Activated naive CD8-positive, alpha-beta T cell (primary cell): ENCODE results near the gene GCSAM.
A peak's percentile ranks its signal among the peaks of the same experiment; 100 is the strongest.

Source experiments
- H3K27ac Mint-ChIP-seq: one replicate; pipeline ENCODE4 v1.8.0; 2021; ENCODE audit warnings: mixed read lengths
- H3K27me3 Mint-ChIP-seq: one replicate; pipeline ENCODE4 v1.8.0; 2021; ENCODE audit warnings: mixed read lengths
- H3K36me3 Mint-ChIP-seq: one replicate; pipeline ENCODE4 v1.8.0; 2021; ENCODE audit warnings: mixed read lengths
- H3K4me1 Mint-ChIP-seq: one replicate; pipeline ENCODE4 v1.8.0; 2021; ENCODE audit warnings: low read depth, mixed read lengths
- H3K4me3 Mint-ChIP-seq: one replicate; pipeline ENCODE4 v1.8.0; 2021; ENCODE audit warnings: mild to moderate bottlenecking, mixed read lengths
- H3K9me3 Mint-ChIP-seq: one replicate; pipeline ENCODE4 v1.8.0; 2021; ENCODE audit warnings: low read depth, mixed read lengths

GCSAM gene

GRCh38 chr3:112096176-112096575, 36.9 kb downstream of the GCSAM start:
- no peak overlapping the region for H3K4me3 Mint-ChIP-seq
- peaks cover 4% of the 10 kb centered on the region for H3K36me3 Mint-ChIP-seq
- no peak overlapping the region for H3K27ac Mint-ChIP-seq
- H3K27me3 Mint-ChIP-seq, result peaks cover under 1% of the 10 kb centered on the region
- H3K9me3 Mint-ChIP-seq, result peaks cover 4% of the 10 kb centered on the region
- peaks cover 17% of the 10 kb centered on the region for H3K4me1 Mint-ChIP-seq

- no peak overlapping the region for H3K27ac Mint-ChIP-seq
- H3K4me3 Mint-ChIP-seq, result no peak overlapping the region
These were observed 37.3 kb downstream of the GCSAM start for GRCh38 chr3:112095731-112096130.

GRCh38 chr3:112093180-112093522, 39.9 kb downstream of the GCSAM start:
- Mint-ChIP-seq H3K27me3 (peaks cover 6% of the 10 kb centered on the region), H3K4me3 (no peak overlapping the region), H3K4me1 (peaks cover 17% of the 10 kb centered on the region), H3K36me3 (peaks cover 1% of the 10 kb centered on the region), H3K27ac (no peak overlapping the region), H3K9me3 (no peaks in the 10 kb centered on the region)

More at GRCh38 chr3:112095731-112096130, 37.3 kb downstream of the GCSAM start:
- peaks cover 2% of the 10 kb centered on the region for H3K27me3 Mint-ChIP-seq
- H3K4me1 Mint-ChIP-seq, result peaks cover 17% of the 10 kb centered on the region
- peaks cover 4% of the 10 kb centered on the region for H3K36me3 Mint-ChIP-seq
- H3K9me3 Mint-ChIP-seq, result peaks cover 4% of the 10 kb centered on the region

DNA sequence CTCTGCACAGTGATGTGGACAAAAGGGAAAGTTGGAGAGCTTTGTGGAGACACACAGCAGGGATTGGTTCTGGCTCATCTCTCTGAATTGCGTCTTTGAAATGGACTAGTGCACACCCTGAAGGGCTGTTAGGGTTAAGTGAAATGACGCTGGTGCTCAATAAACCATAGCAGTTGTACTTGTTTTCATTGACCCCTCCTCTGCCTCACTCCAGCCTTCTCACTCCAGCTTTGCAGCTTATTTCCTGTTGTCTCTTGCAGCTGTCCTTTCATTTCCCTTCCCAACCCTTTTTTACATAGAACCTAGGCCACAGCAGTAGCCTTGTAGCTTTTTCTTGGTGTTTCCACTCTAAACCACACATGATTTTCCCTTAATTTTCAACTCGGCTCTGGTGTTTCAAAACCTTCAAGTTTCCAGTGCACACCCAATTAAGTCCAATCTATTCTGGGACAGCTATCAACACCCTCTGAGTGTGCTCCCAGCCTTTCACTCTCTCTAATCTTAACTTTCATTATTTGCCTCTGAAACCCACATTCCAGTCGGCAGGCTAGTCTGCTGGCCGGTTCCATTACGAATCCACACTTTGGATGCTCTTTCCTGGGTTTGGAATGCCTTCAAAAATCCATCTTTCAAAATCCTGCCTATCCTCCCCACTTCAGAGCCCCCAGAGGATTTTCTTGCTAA, 40.4 kb downstream of the GCSAM start:
- H3K4me1 Mint-ChIP-seq, result peaks cover 16% of the 10 kb centered on the region
- H3K4me3 Mint-ChIP-seq, result no peak overlapping the region
- peaks cover 6% of the 10 kb centered on the region for H3K27me3 Mint-ChIP-seq
- H3K9me3 Mint-ChIP-seq, result no peaks in the 10 kb centered on the region
- H3K36me3 Mint-ChIP-seq, result peaks cover 5% of the 10 kb centered on the region
- no peak overlapping the region for H3K27ac Mint-ChIP-seq

- Mint-ChIP-seq H3K4me3 (no peak overlapping the region), H3K9me3 (no peaks in the 10 kb centered on the region), H3K27ac (no peak overlapping the region), H3K4me1 (peaks cover 23% of the 10 kb centered on the region), H3K27me3 (peaks cover 9% of the 10 kb centered on the region), H3K36me3 (peaks cover 5% of the 10 kb centered on the region)
These were observed 42.0 kb downstream of the GCSAM start for GRCh38 chr3:112090887-112091586.

DNA sequence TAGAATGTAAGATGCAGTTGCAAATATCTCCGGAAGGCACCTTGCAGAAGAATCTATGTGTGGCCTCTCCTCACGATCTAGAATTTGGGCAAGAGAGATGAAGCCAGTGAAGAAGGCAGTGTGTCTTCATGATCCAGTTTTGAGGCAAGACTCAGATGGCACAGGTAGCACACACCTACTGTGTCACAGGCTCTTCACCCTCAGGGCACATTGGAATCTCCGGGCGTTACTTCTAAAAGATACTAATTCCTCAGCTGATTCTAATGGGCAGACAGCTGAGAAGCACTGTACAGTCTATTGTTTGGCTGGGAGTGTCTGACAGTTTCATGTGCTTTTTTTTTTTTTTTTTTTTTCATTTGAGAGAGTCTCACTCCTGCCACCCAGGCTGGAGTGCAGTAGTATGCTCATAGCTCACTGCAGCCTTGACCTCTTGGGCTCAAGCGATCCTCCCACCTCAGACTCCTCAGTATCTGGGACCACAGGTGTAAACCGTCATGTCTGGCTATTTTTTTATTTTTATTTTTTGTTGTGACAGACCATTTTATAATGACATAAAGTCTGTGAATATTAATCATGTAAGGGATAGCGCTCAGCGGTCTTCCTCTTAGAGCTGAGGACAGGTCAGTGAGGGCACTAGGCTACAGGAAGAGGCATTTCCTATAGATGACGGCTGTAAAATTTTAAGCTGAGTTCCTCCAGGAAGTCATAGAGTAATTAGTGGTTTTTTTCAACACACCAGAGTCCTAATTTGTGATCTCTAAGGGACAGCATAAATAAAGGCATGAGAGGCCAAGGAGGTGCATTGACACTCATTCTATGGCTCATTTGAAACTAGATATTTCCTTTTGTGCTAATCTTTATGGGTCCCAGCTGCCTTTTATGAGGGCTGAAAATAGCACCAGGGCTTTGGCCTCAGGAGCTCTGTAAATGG, 42.8 kb downstream of the GCSAM start:
- Mint-ChIP-seq H3K4me1 (peaks cover 23% of the 10 kb centered on the region), H3K27me3 (peaks cover 9% of the 10 kb centered on the region), H3K4me3 (no peak overlapping the region), H3K9me3 (no peaks in the 10 kb centered on the region), H3K27ac (no peak overlapping the region), H3K36me3 (peaks cover 5% of the 10 kb centered on the region)

GRCh38 chr3:112088944-112089343, 44.1 kb downstream of the GCSAM start:
- Mint-ChIP-seq H3K4me1 (peaks cover 24% of the 10 kb centered on the region), H3K27ac (no peak overlapping the region)

GRCh38 chr3:112087746-112088145, 45.3 kb downstream of the GCSAM start:
- peaks cover 5% of the 10 kb centered on the region for H3K36me3 Mint-ChIP-seq
- H3K27me3 Mint-ChIP-seq, result peaks cover 9% of the 10 kb centered on the region
- no peaks in the 10 kb centered on the region for H3K9me3 Mint-ChIP-seq
- peaks cover 19% of the 10 kb centered on the region for H3K4me1 Mint-ChIP-seq
- H3K4me3 Mint-ChIP-seq, result peak overlapping the region; percentile 79
- no peak overlapping the region for H3K27ac Mint-ChIP-seq

More at GRCh38 chr3:112088944-112089343, 44.1 kb downstream of the GCSAM start:
- Mint-ChIP-seq H3K36me3 (peaks cover 5% of the 10 kb centered on the region), H3K4me3 (no peak overlapping the region), H3K9me3 (no peaks in the 10 kb centered on the region), H3K27me3 (peaks cover 9% of the 10 kb centered on the region)

DNA sequence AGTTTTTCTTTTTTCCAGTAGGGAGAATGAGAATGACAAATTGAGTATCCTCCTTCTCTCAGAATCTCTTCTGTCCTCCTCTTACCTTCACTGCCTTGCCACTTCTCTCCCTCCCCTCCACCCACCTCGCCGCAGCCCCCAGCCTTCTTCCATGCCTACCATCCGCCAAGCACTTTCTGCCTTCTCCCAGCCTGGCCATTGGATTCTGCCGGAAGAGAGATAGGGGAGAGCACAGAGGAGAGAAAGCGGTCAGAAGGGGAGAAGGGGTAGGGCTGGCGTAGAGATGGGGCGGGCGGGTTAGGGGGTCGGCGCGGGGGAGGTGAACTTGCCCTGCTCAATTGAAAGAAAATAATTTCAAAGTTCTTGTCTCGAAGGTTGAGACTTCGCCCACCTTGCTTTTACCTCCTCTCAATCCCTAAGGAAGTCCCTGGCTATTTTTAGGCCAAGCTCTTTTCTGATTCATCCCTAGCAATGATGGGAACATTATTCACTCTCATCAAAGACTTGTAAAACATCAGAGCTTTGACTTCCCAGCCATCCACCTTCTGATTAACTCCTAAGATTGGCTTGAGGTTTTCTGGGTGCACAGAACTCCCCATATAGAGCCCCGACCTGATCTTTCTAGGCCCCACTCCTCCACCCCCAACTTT, 46.0 kb downstream of the GCSAM start:
- Mint-ChIP-seq H3K27ac (no peak overlapping the region), H3K4me3 (peak overlapping the region; percentile 79), H3K27me3 (peaks cover 9% of the 10 kb centered on the region), H3K4me1 (peaks cover 14% of the 10 kb centered on the region), H3K9me3 (no peaks in the 10 kb centered on the region), H3K36me3 (peaks cover 5% of the 10 kb centered on the region)

- peaks cover 9% of the 10 kb centered on the region for H3K27me3 Mint-ChIP-seq
- no peaks in the 10 kb centered on the region for H3K9me3 Mint-ChIP-seq
- peak within 1 kb of the TSS; percentile 59 for H3K27ac Mint-ChIP-seq
- H3K4me1 Mint-ChIP-seq, result peaks cover 14% of the 10 kb centered on the region
- peak within 1 kb of the TSS; percentile 79 for H3K4me3 Mint-ChIP-seq
- peaks cover 5% of the 10 kb centered on the region for H3K36me3 Mint-ChIP-seq
These were observed 46.8 kb downstream of the GCSAM start, which contains the start of gene C3orf52 for GRCh38 chr3:112086076-112086854. TSS of gene C3orf52 (plus strand) at chr3:112086389. CDS start at chr3:112086408, 19 bp downstream.

DNA sequence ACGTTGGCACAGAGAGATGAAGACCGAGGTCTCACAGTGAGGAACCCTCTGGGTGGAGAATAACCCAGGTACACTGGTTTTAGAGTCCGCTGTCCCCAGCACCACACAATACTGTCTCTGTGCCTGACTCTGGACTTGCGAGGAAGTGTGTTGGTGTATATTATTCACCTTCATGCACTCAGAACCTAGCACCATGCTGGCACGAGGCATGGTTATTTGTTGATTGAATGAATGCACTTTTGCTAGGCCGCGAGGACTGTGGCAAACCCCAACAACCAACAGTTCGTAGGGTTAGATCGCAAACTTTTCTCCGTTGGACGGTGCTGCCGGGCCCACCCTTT, 47.3 kb downstream of the GCSAM start:
- Mint-ChIP-seq H3K4me1 (peaks cover 14% of the 10 kb centered on the region), H3K27ac (no peak overlapping the region), H3K27me3 (peaks cover 7% of the 10 kb centered on the region), H3K4me3 (peak overlapping the region; percentile 79), H3K36me3 (peaks cover 5% of the 10 kb centered on the region), H3K9me3 (no peaks in the 10 kb centered on the region)

- Mint-ChIP-seq H3K27me3 (peaks cover 7% of the 10 kb centered on the region), H3K9me3 (no peaks in the 10 kb centered on the region), H3K27ac (no peak overlapping the region), H3K4me3 (peak overlapping the region; percentile 79), H3K36me3 (peaks cover 5% of the 10 kb centered on the region), H3K4me1 (peaks cover 14% of the 10 kb centered on the region)
These were observed 47.9 kb downstream of the GCSAM start for GRCh38 chr3:112084980-112085705.

DNA sequence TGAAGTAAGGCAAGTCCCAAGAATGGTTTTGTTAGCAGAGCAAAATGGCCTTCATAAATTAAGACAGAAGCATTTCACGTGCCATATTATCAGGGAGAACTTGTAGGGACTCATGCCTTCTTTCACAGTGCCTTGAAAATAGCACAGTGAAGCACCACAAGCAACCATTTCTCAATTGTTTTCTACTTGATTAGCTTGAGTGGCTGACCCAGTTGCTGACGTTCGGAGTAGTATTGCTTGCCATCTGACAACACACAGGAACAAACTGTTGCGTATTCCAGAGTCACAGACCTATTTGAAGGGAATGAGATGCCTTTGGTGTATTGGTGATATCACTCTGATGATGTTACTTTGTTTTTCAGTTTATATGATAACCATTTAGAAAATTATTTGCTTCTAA, 49.8 kb downstream of the GCSAM start:
- Mint-ChIP-seq H3K4me1 (peaks cover 14% of the 10 kb centered on the region), H3K27me3 (peaks cover 3% of the 10 kb centered on the region), H3K36me3 (peaks cover 5% of the 10 kb centered on the region), H3K9me3 (no peaks in the 10 kb centered on the region), H3K4me3 (no peak overlapping the region), H3K27ac (no peak overlapping the region)
